ENCODE measurements around the gene NFATC1. TPM values are rescaled to one million over a fixed set of nuclear protein-coding genes. Genes with fewer than 3 reads are reported as not detected.

Gene NFATC1
- total RNA-seq, 4 donors from 2014 or later = 14.0 to 22.4 (median 15.0) TPM

GRCh38 chr18:79533591-79533990, 137.9 kb downstream of the NFATC1 start:
- intact Hi-C loops (cut with DNase I; ENCODE audit: low total_unique reads) = loop anchor here (10.0 kb wide), 1 partner anchor 101 kb away; no protein-coding TSS in a partner anchor
- 88 to 89% methylated on average over 8 to 9 of the region's 9 CpGs for WGBS, 2 donors
- DNase-seq (ENCODE audit: low spot score in 2 of 2) = peak in 1 of 2 donors; percentile 81
- TF ChIP-seq POLR2A (IDR thresholded peaks at IDR 0.05) = no peak
- no peak overlapping the region for H3K4me3 ChIP-seq (ENCODE audit: low read depth, poor library complexity, severe bottlenecking)

GRCh38 chr18:79534356-79534755, 138.6 kb downstream of the NFATC1 start:
- whole genome bisulfite sequencing, 2 donors = 85 to 87% methylated on average over 13 of the region's 13 CpGs
- intact Hi-C loops (cut with DNase I; ENCODE audit: low total_unique reads) = loop anchor here (10.0 kb wide), 1 partner anchor 100 kb away; no protein-coding TSS in a partner anchor
- DNase-seq (ENCODE audit: low spot score in 2 of 2) = no peak
- no peak overlapping the region for H3K4me3 ChIP-seq (ENCODE audit: low read depth, poor library complexity, severe bottlenecking)
- no peak for TF ChIP-seq POLR2A (IDR thresholded peaks at IDR 0.05)
- no peak for TF ChIP-seq CTCF (IDR thresholded peaks at IDR 0.05)

GRCh38 chr18:79537758-79538157, 142.0 kb downstream of the NFATC1 start:
- 97 to 99% methylated on average over 8 of the region's 8 CpGs for WGBS, 2 donors
- no peak overlapping the region for H3K4me3 ChIP-seq (ENCODE audit: low read depth, poor library complexity, severe bottlenecking)
- DNase-seq (ENCODE audit: low spot score in 2 of 2) = no peak
- intact Hi-C loops (cut with DNase I; ENCODE audit: low total_unique reads) = loop anchor here (10.0 kb wide), 1 partner anchor 97 kb away; no protein-coding TSS in a partner anchor
- TF ChIP-seq CTCF (IDR thresholded peaks at IDR 0.05) = no peak
- no peak for TF ChIP-seq POLR2A (IDR thresholded peaks at IDR 0.05)

GRCh38 chr18:79538635-79539034, 142.9 kb downstream of the NFATC1 start:
- intact Hi-C loops (cut with DNase I; ENCODE audit: low total_unique reads) = loop anchor here (10.0 kb wide), 1 partner anchor 96 kb away; no protein-coding TSS in a partner anchor
- WGBS, 2 donors = 98% methylated on average over 12 of the region's 12 CpGs
- no peak overlapping the region for H3K4me3 ChIP-seq (ENCODE audit: low read depth, poor library complexity, severe bottlenecking)
- no peak for TF ChIP-seq CTCF (IDR thresholded peaks at IDR 0.05)
- TF ChIP-seq POLR2A (IDR thresholded peaks at IDR 0.05) = no peak
- no peak for DNase-seq (ENCODE audit: low spot score in 2 of 2)

GRCh38 chr18:79540161-79540903, 144.6 kb downstream of the NFATC1 start:
- peak in 1 of 2 donors; percentile 83 for DNase-seq (ENCODE audit: low spot score in 2 of 2)
- no peak overlapping the region for H3K4me3 ChIP-seq (ENCODE audit: low read depth, poor library complexity, severe bottlenecking)
- 43 to 53% methylated on average over 16 of the region's 16 CpGs for WGBS, 2 donors
- TF ChIP-seq CTCF (IDR thresholded peaks at IDR 0.05) = no peak
- no peak for TF ChIP-seq POLR2A (IDR thresholded peaks at IDR 0.05)
- intact Hi-C loops (cut with DNase I; ENCODE audit: low total_unique reads) = no loop called here

- intact Hi-C loops (cut with DNase I; ENCODE audit: low total_unique reads) = no loop called here
- DNase-seq (ENCODE audit: low spot score in 2 of 2) = peak in 1 of 2 donors; percentile 76
- H3K4me3 ChIP-seq (ENCODE audit: low read depth, poor library complexity, severe bottlenecking) = no peak overlapping the region
- WGBS, 2 donors = 46 to 56% methylated on average over 12 of the region's 12 CpGs
- TF ChIP-seq CTCF (IDR thresholded peaks at IDR 0.05) (no peak), POLR2A (IDR thresholded peaks at IDR 0.05) (no peak)
These were observed 145.2 kb downstream of the NFATC1 start for GRCh38 chr18:79540904-79541282.
